PC-9 (cell line): ENCODE measurements around the gene ASTE1. TPM values are rescaled to one million over a fixed set of nuclear protein-coding genes. Genes with fewer than 3 reads are reported as not detected.
"Not testable (repeated sequence)": the region's sequence is repeated elsewhere in the genome, so short reads cannot be mapped to it uniquely, and the experiment has no call there.

Experiments
- BruUV-seq: library from RNA; stranded (reverse); fragments of 400-500 nt; replicated peaks from 2 replicates; lab custom pipeline; 2021; lab: Mats Ljungman, UMichigan
- CTCF ChIA-PET: fragments of 300-600 bp; sonication (Branson Sonifier 250); formaldehyde crosslinking; loops from one replicate; lab custom pipeline; 2022; ENCODE audit warnings: antibody characterized with exemption; lab: Charles Lee
- POLR2A ChIA-PET: fragments of 300-600 bp; sonication (Branson Sonifier 250); formaldehyde crosslinking; loops from one replicate; lab custom pipeline; 2022; ENCODE audit warnings: antibody characterized with exemption; ENCODE audit not compliant: unreplicated experiment; lab: Charles Lee
- DNase-seq, 2 experiments: peaks; one replicate each; pipeline versions ENCODE4 v3.0.0 to v3.0.0-alpha.2; 2015 to 2022; ENCODE audit warnings: mixed read lengths in 1 of 2
- H2AFZ ChIP-seq: fragments of 200-600 bp; sonication (generic); 2 replicates; pipeline ENCODE4 v1.8.1; 2017; ENCODE audit warnings: antibody characterized with exemption
- H3F3A ChIP-seq: fragments of 200-600 bp; sonication (generic); 2 replicates; pipeline ENCODE4 v1.8.1; 2017; ENCODE audit warnings: antibody characterized with exemption, mild to moderate bottlenecking, low read depth; ENCODE audit not compliant: insufficient read depth
- H3K27ac ChIP-seq: fragments of 200-600 bp; sonication (generic); 2 replicates; pipeline ENCODE4 v1.6.1; 2016; ENCODE audit warnings: mixed run types
- H3K27me3 ChIP-seq: fragments of 200-600 bp; sonication (generic); 2 replicates; pipeline ENCODE4 v1.6.1; 2016; ENCODE audit warnings: low read depth, mixed run types; ENCODE audit not compliant: insufficient read depth
- H3K36me3 ChIP-seq: fragments of 200-600 bp; sonication (generic); 2 replicates; pipeline ENCODE4 v1.6.1; 2016; ENCODE audit warnings: low read depth, mixed run types
- H3K4me1 ChIP-seq: fragments of 200-600 bp; sonication (generic); replicated peaks from 2 replicates; pipeline ENCODE4 v1.6.1; 2016; ENCODE audit warnings: mixed run types; ENCODE audit not compliant: insufficient read depth
- H3K4me2 ChIP-seq: fragments of 200-600 bp; sonication (generic); 2 replicates; pipeline ENCODE4 v1.6.1; 2017; ENCODE audit warnings: mixed run types
- H3K4me3 ChIP-seq: fragments of 200-600 bp; sonication (generic); 2 replicates; pipeline ENCODE4 v1.6.1; 2016; ENCODE audit warnings: mixed run types
- H3K79me2 ChIP-seq: fragments of 200-600 bp; sonication (generic); 2 replicates; pipeline ENCODE4 v1.6.1; 2017; ENCODE audit warnings: low read depth, mixed run types
- H3K9me2 ChIP-seq: fragments of 200-600 bp; sonication (generic); 2 replicates; pipeline ENCODE4 v1.8.1; 2017; ENCODE audit warnings: mild to moderate bottlenecking; ENCODE audit not compliant: insufficient read depth
- H3K9me3 ChIP-seq: fragments of 200-600 bp; sonication (generic); 2 replicates; pipeline ENCODE4 v1.8.1; 2016; ENCODE audit warnings: low read depth; ENCODE audit not compliant: insufficient read depth
- H4K20me1 ChIP-seq: fragments of 200-600 bp; sonication (generic); 2 replicates; pipeline ENCODE4 v1.8.1; 2017; ENCODE audit not compliant: insufficient read depth
- EZH2 ChIP-seq: fragments of 200-600 bp; sonication (generic); IDR thresholded peaks from 2 replicates; pipeline ENCODE4 v1.8.0; 2017; ENCODE audit warnings: antibody characterized with exemption, low read depth
- intact Hi-C: fragments of 100-400 bp; cut with micrococcal nuclease; formaldehyde crosslinking; loops from one replicate; pipeline ENCODE4 v1.10.0; 2022; ENCODE audit not compliant: unreplicated experiment
- total RNA-seq: library from RNA; stranded (reverse); gene quantifications from 2 replicates; pipeline ENCODE4 v1.2.3, GENCODE V29; 2021
- TF ChIP-seq, protein P1 (sequence below): fragments of 200-600 bp; sonication (generic); conservative IDR thresholded peaks from 2 replicates; pipeline ENCODE4 v1.6.1; 2017; ENCODE audit warnings: mixed run types, antibody characterized with exemption, mild to moderate bottlenecking, moderate library complexity

The ASTE1 gene
- total RNA-seq, 1 experiment from 2014 or later = 3.9 TPM

DNA sequence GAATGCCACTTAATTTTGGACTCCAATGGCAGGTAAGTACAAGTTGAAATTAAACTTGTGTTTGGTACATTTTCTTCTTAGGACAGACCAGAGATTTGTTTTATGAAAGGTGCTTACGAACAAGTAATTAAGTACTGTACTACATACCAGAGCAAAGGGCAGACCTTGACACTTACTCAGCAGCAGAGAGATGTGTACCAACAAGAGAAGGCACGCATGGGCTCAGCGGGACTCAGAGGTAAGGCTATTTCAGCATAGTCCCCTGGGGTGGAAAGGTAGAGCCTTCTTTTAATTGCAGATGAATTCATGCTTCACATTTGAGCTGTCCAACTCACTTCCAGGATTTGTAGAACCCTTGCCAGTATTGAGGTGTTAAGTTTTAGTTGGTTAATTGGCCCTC lies 51.4 kb downstream of the ASTE1 start:
- no peaks in the 10 kb centered on the region; the same call in 1 of the 2 replicates for H3K36me3 ChIP-seq
- H3K27me3 ChIP-seq = no peaks in the 10 kb centered on the region
- POLR2A ChIA-PET = interaction anchor here (0.6 kb wide), 1 partner anchor 20 kb away, joined by 8 read pairs; no protein-coding TSS in a partner anchor
- H3K4me3 ChIP-seq = no peak overlapping the region
- no peaks in the 10 kb centered on the region for H4K20me1 ChIP-seq
- H3K27ac ChIP-seq = no peak overlapping the region
- no peaks in the 10 kb centered on the region for H3K9me2 ChIP-seq
- BruUV-seq = no TSS peak
- no peaks in the 10 kb centered on the region for H3F3A ChIP-seq
- no peak for DNase-seq
- no peaks in the 10 kb centered on the region for H3K9me3 ChIP-seq
- intact Hi-C loops = no loop called here
- TF ChIP-seq, protein P1, sequence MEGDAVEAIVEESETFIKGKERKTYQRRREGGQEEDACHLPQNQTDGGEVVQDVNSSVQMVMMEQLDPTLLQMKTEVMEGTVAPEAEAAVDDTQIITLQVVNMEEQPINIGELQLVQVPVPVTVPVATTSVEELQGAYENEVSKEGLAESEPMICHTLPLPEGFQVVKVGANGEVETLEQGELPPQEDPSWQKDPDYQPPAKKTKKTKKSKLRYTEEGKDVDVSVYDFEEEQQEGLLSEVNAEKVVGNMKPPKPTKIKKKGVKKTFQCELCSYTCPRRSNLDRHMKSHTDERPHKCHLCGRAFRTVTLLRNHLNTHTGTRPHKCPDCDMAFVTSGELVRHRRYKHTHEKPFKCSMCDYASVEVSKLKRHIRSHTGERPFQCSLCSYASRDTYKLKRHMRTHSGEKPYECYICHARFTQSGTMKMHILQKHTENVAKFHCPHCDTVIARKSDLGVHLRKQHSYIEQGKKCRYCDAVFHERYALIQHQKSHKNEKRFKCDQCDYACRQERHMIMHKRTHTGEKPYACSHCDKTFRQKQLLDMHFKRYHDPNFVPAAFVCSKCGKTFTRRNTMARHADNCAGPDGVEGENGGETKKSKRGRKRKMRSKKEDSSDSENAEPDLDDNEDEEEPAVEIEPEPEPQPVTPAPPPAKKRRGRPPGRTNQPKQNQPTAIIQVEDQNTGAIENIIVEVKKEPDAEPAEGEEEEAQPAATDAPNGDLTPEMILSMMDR = no peak
- no peak for TF ChIP-seq EZH2
- no peak overlapping the region for H3K4me2 ChIP-seq
- no peaks in the 10 kb centered on the region for H3K4me1 ChIP-seq
- CTCF ChIA-PET = interaction anchor here (0.7 kb wide), 1 partner anchor 17 kb away, joined by 3 read pairs; no protein-coding TSS in a partner anchor
- no peak overlapping the region for H2AFZ ChIP-seq
- no peaks in the 10 kb centered on the region for H3K79me2 ChIP-seq

- intact Hi-C loops = no loop called here
- Histone ChIP-seq H3K27ac (no peak overlapping the region), H3K27me3 (no peaks in the 10 kb centered on the region), H3K9me2 (no peaks in the 10 kb centered on the region), H3K79me2 (no peaks in the 10 kb centered on the region), H3K9me3 (no peaks in the 10 kb centered on the region), H3K4me1 (no peaks in the 10 kb centered on the region), H2AFZ (no peak overlapping the region), H3F3A (no peaks in the 10 kb centered on the region), H3K36me3 (no peaks in the 10 kb centered on the region), H4K20me1 (no peaks in the 10 kb centered on the region), H3K4me3 (no peak overlapping the region), H3K4me2 (no peak overlapping the region)
- DNase-seq = no peak
- no peak for TF ChIP-seq EZH2
- TF ChIP-seq, protein P1 = no peak
- no TSS peak for BruUV-seq
- ChIA-PET POLR2A (no interaction called here), CTCF (no interaction called here)
Observed at GRCh38 chr3:130974201-130974600, 52.4 kb downstream of the ASTE1 start.

DNA sequence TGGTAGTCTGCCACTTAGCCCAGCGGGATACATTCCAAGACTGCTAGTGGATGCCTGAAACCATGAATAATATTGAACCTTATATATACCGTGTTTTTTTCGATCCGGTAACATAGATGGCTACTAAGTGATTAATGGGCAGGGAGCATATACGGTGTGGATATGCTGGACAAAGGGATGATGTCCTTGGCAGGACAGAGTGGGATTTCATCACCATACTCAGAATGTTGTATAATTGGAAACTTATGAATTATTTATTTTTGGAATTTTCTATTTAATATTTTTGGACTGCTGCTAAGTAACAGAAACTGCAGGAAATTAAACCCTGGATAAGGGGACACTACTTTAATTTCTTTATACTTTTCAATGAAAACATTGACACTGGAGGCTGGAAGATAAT lies 53.2 kb downstream of the ASTE1 start:
- Histone ChIP-seq H3K36me3 (no peaks in the 10 kb centered on the region), H3K4me2 (no peak overlapping the region), H3K4me3 (no peak overlapping the region), H3K9me2 (no peaks in the 10 kb centered on the region), H2AFZ (no peak overlapping the region), H4K20me1 (no peaks in the 10 kb centered on the region), H3K4me1 (no peaks in the 10 kb centered on the region), H3K27ac (no peak overlapping the region), H3K9me3 (no peaks in the 10 kb centered on the region), H3F3A (no peaks in the 10 kb centered on the region), H3K79me2 (no peaks in the 10 kb centered on the region), H3K27me3 (no peaks in the 10 kb centered on the region)
- ChIA-PET POLR2A (no interaction called here), CTCF (no interaction called here)
- TF ChIP-seq EZH2 = no peak
- TF ChIP-seq, protein P1 = no peak
- no TSS peak for BruUV-seq
- no peak for DNase-seq
- intact Hi-C loops = no loop called here

GRCh38 chr3:130972592-130972991 lies 54.0 kb downstream of the ASTE1 start:
- H3K4me1 ChIP-seq, H3K9me2 ChIP-seq, H3K9me3 ChIP-seq, H3K4me2 ChIP-seq, intact Hi-C loops, H3K27ac ChIP-seq, H3K36me3 ChIP-seq, H3K27me3 ChIP-seq, CTCF ChIA-PET, H3K79me2 ChIP-seq, H3F3A ChIP-seq, BruUV-seq, H4K20me1 ChIP-seq, POLR2A ChIA-PET, H2AFZ ChIP-seq, DNase-seq, H3K4me3 ChIP-seq: not testable (repeated sequence)
